Colonic mucosa (tissue), 4 donors: ENCODE measurements around the gene TMEM89. TPM values are rescaled to one million over a fixed set of nuclear protein-coding genes. Genes with fewer than 3 reads are reported as not detected.

ENCODE experiments used
- DNase-seq: peaks from one replicate; pipeline ENCODE4 v3.0.0-alpha.2; 2020
- H3K27ac ChIP-seq: fragments of 200-600 bp; one replicate; pipeline ENCODE4 v1.8.0; 2021
- H3K27me3 ChIP-seq: fragments of 200-600 bp; one replicate; pipeline ENCODE4 v1.8.0; 2021
- H3K36me3 ChIP-seq: fragments of 200-600 bp; one replicate; pipeline ENCODE4 v1.8.0; 2021
- H3K4me1 ChIP-seq: fragments of 200-600 bp; one replicate; pipeline ENCODE4 v1.8.0; 2021; ENCODE audit warnings: mild to moderate bottlenecking
- H3K4me3 ChIP-seq: fragments of 200-600 bp; one replicate; pipeline ENCODE4 v1.8.0; 2021
- H3K9ac ChIP-seq, 2 donors: one replicate each; pipeline ENCODE4 v1.7.0; 2013; ENCODE audit warnings: control low read depth in 2 of 2, low read depth in 2 of 2, low read length in 2 of 2
- H3K9me3 ChIP-seq: fragments of 200-600 bp; one replicate; pipeline ENCODE4 v1.8.0; 2021
- intact Hi-C: fragments of 100-400 bp; cut with DNase I; formaldehyde crosslinking; loops from one replicate; pipeline ENCODE4 v1.14.1; 2022
- total RNA-seq, 2 donors: library from RNA; stranded (reverse); fragmentation: NEBNext Ultra II Directional in 1 of 2; extraction: Animal tissue kit (Norgen Biotek cat#: 25700) in 1 of 2; gene quantifications; one replicate each; pipeline ENCODE4 v1.2.1, GENCODE V29; 2021
- TF ChIP-seq, protein P1 (sequence below): fragments of 200-600 bp; IDR thresholded peaks from one replicate; pipeline ENCODE4 v1.8.0; 2022; ENCODE audit warnings: antibody characterized with exemption, mild to moderate bottlenecking
- donor health status: healthy.
- donor health status: DM: no; HTN: no; CAD: no.
- donor health status: DM: no; HTN: no; CAD: no.

TMEM89 gene
- total RNA-seq, 2 donors from 2014 or later = 0.42 TPM; not detected in 1

DNA sequence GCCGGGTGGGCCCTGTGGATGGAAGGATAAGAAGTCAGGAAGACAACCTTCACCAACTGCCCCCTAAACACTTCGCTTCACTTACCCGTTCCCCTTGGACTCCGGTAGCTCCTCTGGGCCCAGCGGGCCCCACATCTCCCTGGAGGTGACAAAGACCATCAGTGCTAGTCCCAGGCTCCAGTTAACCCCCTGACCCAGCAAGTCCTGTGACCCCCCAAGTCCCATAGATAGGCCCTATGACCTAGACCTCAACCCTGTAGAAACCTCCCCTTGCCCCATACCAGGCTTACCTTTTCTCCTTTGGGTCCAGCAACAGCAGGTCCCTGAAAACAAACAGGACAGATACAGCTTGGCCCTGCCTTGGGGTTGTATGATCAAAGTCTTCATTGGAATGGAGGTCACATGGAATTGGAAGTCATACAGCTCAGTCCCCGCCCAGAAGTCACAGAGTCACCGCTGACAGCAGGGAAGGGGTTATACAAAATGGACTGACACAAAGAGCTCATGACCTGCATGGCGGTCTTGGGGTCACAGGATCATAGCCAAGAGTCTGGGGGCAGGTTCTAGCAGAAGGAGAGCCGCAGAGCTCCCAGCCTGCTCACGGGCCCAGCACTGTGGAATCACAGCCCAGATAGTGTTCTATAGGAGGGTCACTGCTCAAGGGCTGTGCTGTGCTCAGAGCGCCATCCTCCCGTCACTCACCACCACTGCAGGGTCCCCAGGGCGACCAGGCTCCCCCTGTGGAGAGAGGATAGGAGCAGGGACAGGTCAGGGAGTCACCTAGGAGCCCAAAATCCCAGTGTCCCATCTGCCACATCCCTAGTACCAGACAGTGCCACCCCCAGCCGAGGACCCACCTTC lies 39.7 kb downstream of the TMEM89 start:
- Histone ChIP-seq H3K9me3 (no peaks in the 10 kb centered on the region), H3K27ac (no peak overlapping the region), H3K4me3 (no peak overlapping the region), H3K4me1 (no peaks in the 10 kb centered on the region), H3K27me3 (no peaks in the 10 kb centered on the region), H3K9ac (no peak overlapping the region), H3K36me3 (no peaks in the 10 kb centered on the region)
- TF ChIP-seq, protein P1, sequence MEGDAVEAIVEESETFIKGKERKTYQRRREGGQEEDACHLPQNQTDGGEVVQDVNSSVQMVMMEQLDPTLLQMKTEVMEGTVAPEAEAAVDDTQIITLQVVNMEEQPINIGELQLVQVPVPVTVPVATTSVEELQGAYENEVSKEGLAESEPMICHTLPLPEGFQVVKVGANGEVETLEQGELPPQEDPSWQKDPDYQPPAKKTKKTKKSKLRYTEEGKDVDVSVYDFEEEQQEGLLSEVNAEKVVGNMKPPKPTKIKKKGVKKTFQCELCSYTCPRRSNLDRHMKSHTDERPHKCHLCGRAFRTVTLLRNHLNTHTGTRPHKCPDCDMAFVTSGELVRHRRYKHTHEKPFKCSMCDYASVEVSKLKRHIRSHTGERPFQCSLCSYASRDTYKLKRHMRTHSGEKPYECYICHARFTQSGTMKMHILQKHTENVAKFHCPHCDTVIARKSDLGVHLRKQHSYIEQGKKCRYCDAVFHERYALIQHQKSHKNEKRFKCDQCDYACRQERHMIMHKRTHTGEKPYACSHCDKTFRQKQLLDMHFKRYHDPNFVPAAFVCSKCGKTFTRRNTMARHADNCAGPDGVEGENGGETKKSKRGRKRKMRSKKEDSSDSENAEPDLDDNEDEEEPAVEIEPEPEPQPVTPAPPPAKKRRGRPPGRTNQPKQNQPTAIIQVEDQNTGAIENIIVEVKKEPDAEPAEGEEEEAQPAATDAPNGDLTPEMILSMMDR = no peak
- DNase-seq = no peak
- intact Hi-C loops = no loop called here

DNA sequence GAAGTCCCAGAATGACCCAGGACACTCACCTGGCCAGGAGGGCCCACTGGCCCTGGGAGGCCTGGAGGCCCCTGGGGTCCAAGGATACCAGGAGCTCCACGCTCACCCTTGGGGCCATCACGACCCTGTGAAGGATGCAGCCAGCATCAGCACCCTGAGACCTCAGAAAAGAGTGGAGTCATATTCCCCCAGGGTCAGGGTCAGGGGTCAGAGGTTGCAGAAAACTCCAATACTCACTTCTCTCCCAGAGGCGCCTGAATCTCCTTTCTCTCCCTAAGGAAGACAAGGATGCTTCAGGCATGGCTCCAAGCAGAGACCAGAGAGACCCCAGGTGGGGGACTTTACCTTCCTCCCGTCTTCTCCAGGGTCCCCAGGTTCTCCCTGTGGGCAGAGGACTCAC lies 44.9 kb downstream of the TMEM89 start:
- no peak overlapping the region for H3K27ac ChIP-seq
- intact Hi-C loops = no loop called here
- H3K9ac ChIP-seq = no peak overlapping the region
- no peak overlapping the region for H3K4me3 ChIP-seq
- TF ChIP-seq, protein P1 = no peak
- H3K36me3 ChIP-seq = no peaks in the 10 kb centered on the region
- no peaks in the 10 kb centered on the region for H3K9me3 ChIP-seq
- DNase-seq = no peak
- H3K27me3 ChIP-seq = no peaks in the 10 kb centered on the region
- no peaks in the 10 kb centered on the region for H3K4me1 ChIP-seq

GRCh38 chr3:48575366-48575765 lies 46.2 kb downstream of the TMEM89 start:
- no peak for DNase-seq
- no peaks in the 10 kb centered on the region for H3K9me3 ChIP-seq
- H3K9ac ChIP-seq = no peak overlapping the region
- TF ChIP-seq, protein P1 = no peak
- H3K36me3 ChIP-seq = no peaks in the 10 kb centered on the region
- H3K27ac ChIP-seq = no peak overlapping the region
- intact Hi-C loops = no loop called here
- H3K4me1 ChIP-seq = no peaks in the 10 kb centered on the region
- H3K27me3 ChIP-seq = no peaks in the 10 kb centered on the region
- H3K4me3 ChIP-seq = no peak overlapping the region

DNA sequence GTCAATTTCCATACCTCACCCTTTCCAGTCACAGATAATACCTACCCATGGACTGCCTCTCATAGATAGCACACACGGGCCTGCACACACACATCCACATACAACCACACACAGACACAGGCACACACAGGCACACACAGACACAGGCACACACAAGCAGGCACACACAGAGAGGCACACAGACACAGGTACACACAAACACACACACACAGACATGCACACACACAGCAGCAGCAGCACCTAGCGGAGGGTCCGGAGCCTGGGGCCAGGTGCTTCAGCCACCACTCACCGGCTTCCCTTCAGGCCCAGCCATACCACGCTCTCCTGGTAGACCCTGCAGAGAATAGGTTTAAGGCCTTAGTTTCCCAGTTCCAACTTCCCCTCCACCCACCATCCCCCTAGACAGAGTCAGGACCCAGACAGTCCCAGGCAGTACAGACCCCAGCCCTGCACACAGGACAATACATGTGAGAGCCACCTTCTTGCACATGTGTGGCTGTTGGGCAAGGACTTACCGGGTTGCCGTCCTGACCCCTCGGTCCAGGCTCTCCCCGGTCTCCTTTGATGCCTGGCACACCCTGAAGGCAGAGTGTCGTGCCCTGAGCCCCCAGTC lies 47.5 kb downstream of the TMEM89 start:
- H3K9me3 ChIP-seq = no peaks in the 10 kb centered on the region
- no peak for DNase-seq
- intact Hi-C loops = no loop called here
- no peak overlapping the region for H3K4me3 ChIP-seq
- no peaks in the 10 kb centered on the region for H3K27me3 ChIP-seq
- TF ChIP-seq, protein P1 = no peak
- no peaks in the 10 kb centered on the region for H3K36me3 ChIP-seq
- no peaks in the 10 kb centered on the region for H3K4me1 ChIP-seq
- no peak overlapping the region for H3K27ac ChIP-seq
- no peak overlapping the region for H3K9ac ChIP-seq

DNA sequence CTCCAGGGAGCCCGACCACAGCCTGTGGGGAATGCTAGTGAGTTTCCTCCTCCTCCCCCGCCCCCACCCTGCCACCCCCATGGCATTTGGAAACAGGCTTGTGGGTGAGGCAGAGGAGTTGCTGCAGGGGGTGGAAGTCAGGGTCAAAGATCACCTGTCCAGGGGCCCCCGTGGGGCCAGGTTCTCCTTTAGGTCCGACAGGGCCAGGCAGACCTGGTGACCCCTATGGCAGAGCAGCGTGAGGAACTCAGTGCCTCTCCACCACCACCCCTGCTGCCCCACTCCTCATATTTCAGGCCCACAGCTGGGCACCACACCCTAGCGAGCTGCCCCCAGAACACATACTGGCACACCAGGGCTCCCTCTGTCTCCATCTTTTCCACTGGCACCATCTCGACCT lies 49.1 kb downstream of the TMEM89 start:
- H3K9ac ChIP-seq = no peak overlapping the region
- TF ChIP-seq, protein P1 = no peak
- no peak overlapping the region for H3K27ac ChIP-seq
- H3K9me3 ChIP-seq = no peaks in the 10 kb centered on the region
- intact Hi-C loops = no loop called here
- no peaks in the 10 kb centered on the region for H3K27me3 ChIP-seq
- H3K4me3 ChIP-seq = no peak overlapping the region
- no peaks in the 10 kb centered on the region for H3K36me3 ChIP-seq
- no peaks in the 10 kb centered on the region for H3K4me1 ChIP-seq
- no peak for DNase-seq
